Measurements from ENCODE around the gene ROS1. TPM values are rescaled to one million over a fixed set of nuclear protein-coding genes. Genes with fewer than 3 reads are reported as not detected.
"Not testable (repeated sequence)": the region's sequence is repeated elsewhere in the genome, so short reads cannot be mapped to it uniquely, and the experiment has no call there.

Gene ROS1
- total RNA-seq, 2 experiments from 2014 or later, result not detected

DNA sequence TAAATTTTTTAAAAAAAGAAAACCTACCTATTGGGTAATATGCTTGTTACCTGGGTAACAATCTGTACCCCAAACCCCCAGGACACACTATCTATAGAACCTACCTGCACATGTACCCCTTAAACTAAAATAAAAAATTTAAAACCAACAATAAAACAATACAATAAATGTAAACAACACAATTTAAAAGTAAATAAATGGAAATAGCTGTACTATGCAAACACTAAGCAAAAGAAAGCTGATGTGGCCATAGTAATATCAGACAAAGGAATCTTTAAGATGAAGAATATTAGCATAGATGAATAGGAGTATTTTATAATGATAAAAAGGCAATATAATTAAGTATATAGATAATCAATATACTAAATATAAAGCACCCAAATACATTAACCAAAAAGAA lies 50.3 kb downstream of the ROS1 start:
- Mint-ChIP-seq H3K36me3 (ENCODE audit: low read depth) (no peaks in the 10 kb centered on the region), H3K27me3 (peaks cover 35% of the 10 kb centered on the region), H3K9me3 (peaks cover 3% of the 10 kb centered on the region), H3K4me1 (ENCODE audit: low read depth) (no peaks in the 10 kb centered on the region), H3K4me3 (no peak overlapping the region), H3K27ac (no peak overlapping the region)
- ChIA-PET CTCF (no interaction called here), POLR2A (no interaction called here)
- TF ChIP-seq, protein P1, sequence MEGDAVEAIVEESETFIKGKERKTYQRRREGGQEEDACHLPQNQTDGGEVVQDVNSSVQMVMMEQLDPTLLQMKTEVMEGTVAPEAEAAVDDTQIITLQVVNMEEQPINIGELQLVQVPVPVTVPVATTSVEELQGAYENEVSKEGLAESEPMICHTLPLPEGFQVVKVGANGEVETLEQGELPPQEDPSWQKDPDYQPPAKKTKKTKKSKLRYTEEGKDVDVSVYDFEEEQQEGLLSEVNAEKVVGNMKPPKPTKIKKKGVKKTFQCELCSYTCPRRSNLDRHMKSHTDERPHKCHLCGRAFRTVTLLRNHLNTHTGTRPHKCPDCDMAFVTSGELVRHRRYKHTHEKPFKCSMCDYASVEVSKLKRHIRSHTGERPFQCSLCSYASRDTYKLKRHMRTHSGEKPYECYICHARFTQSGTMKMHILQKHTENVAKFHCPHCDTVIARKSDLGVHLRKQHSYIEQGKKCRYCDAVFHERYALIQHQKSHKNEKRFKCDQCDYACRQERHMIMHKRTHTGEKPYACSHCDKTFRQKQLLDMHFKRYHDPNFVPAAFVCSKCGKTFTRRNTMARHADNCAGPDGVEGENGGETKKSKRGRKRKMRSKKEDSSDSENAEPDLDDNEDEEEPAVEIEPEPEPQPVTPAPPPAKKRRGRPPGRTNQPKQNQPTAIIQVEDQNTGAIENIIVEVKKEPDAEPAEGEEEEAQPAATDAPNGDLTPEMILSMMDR (IDR thresholded peaks at IDR 0.05), result no peak
- Histone ChIP-seq H3K27ac (ENCODE audit: low read depth in 1 of 2, low read length in 2 of 2) (no peak overlapping the region), H3K36me3 (ENCODE audit: insufficient read depth, low read length) (no peaks in the 10 kb centered on the region), H3K4me3 (ENCODE audit: low read length) (no peak overlapping the region), H3K9me3 (ENCODE audit: control insufficient read depth in 1 of 2, insufficient read depth in 1 of 2, low read length in 2 of 2) (peaks cover 0 to 7% of the 10 kb centered on the region in 2 experiments), H3K27me3 (ENCODE audit: control insufficient read depth in 1 of 2, insufficient read depth in 2 of 2, low read length in 2 of 2) (peaks cover 0 to 6% of the 10 kb centered on the region in 2 experiments), H3K4me1 (ENCODE audit: insufficient read depth, low read length) (no peaks in the 10 kb centered on the region)
- DNase-seq, result no peak
- ATAC-seq (ENCODE audit: poor library complexity), result no peak
- intact Hi-C loops (cut with DNase I, micrococcal nuclease), result no loop called here

DNA sequence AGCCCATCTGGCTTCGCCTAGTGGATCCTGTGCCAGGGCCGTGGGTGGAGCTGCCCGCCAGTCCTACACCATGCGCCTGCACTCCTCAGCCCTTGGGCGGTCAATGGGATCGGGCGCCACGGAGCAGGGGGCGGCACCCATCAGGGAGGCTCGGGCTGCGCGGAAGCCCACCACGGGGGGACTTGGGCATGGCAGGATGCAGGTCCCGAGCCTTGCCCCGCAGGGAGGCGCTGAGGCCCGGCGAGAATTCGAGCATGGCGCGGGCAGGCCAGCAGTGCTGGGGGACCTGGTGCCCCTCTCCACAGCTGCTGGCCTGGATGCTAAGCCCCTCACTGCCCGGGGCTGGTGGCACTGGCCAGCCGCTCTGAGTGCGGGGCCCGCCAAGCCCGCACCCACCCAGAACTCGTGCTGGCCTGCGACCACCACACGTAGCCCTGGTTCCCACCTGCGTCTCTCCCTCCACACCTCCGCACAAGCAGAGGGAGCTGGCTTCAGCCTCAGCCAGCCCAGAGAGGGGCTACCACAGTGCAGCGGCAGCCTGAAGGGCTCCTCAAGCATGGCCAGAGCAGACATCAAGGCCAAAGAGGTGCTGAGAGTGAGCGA lies 52.4 kb downstream of the ROS1 start:
- peaks cover 3% of the 10 kb centered on the region for H3K9me3 Mint-ChIP-seq
- Histone ChIP-seq H3K36me3 (ENCODE audit: insufficient read depth, low read length) (no peaks in the 10 kb centered on the region), H3K9me3 (ENCODE audit: control insufficient read depth in 1 of 2, insufficient read depth in 1 of 2, low read length in 2 of 2) (peaks cover 0 to 7% of the 10 kb centered on the region in 2 experiments), H3K27ac (ENCODE audit: low read depth in 1 of 2, low read length in 2 of 2) (no peak overlapping the region), H3K4me1 (ENCODE audit: insufficient read depth, low read length) (no peaks in the 10 kb centered on the region), H3K4me3 (ENCODE audit: low read length) (no peak overlapping the region), H3K27me3 (ENCODE audit: control insufficient read depth in 1 of 2, insufficient read depth in 2 of 2, low read length in 2 of 2) (peaks cover 5 to 12% of the 10 kb centered on the region in 2 experiments)
- no peak overlapping the region for H3K27ac Mint-ChIP-seq
- TF ChIP-seq, protein P1 (IDR thresholded peaks at IDR 0.05), result no peak
- H3K4me3 Mint-ChIP-seq, result no peak overlapping the region
- peaks cover 35% of the 10 kb centered on the region for H3K27me3 Mint-ChIP-seq
- H3K4me1 Mint-ChIP-seq (ENCODE audit: low read depth), result no peaks in the 10 kb centered on the region
- CTCF ChIA-PET, result no interaction called here
- intact Hi-C loops (cut with DNase I, micrococcal nuclease), result no loop called here
- no peaks in the 10 kb centered on the region for H3K36me3 Mint-ChIP-seq (ENCODE audit: low read depth)
- POLR2A ChIA-PET, result no interaction called here
- ATAC-seq (ENCODE audit: poor library complexity) (no peak), DNase-seq (peak in 1 of 14 experiments; percentile 7)

DNA sequence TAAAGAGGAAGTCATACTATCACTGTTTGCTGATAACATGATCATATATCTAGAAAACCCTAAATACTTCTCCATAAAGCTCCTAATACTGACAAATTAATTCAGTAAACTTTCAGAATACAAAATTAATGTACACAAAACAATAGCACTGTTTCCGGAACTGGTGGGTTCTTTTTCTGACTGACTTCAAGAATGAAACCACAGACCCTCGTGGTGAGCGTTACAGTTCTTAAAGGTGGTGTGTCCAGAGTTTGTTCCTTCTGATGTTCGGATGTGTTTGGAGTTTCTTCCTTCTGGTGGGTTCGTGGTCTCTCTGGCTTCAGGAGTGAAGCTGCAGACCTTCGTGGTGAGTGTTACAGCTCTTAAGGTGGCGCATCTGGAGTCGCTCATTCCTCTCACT lies 53.5 kb downstream of the ROS1 start:
- DNase-seq, POLR2A ChIA-PET, CTCF ChIA-PET: not testable (repeated sequence)

DNA sequence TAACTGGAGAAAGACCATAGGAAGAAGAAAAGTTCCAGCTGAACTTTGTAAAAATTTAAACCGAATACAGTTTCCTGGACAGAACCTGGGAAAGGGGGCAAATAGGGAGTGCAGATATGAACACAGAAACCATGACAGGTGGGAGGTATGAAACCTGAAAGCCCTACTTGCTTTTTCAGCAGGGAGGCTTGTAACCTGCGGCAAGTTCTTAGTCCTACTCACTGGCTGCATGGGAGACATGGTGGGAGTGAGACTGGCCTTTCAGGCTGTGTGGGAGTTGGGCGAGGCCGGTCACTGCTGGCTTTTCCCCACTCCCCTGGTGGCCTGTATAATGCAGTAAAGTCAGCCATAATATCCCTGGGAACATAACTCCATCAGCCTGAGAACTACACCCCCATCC lies 54.2 kb downstream of the ROS1 start:
- Histone ChIP-seq H3K27me3 (ENCODE audit: control insufficient read depth in 1 of 2, insufficient read depth in 2 of 2, low read length in 2 of 2) (peaks cover 5 to 17% of the 10 kb centered on the region in 2 experiments), H3K9me3 (ENCODE audit: control insufficient read depth in 1 of 2, insufficient read depth in 1 of 2, low read length in 2 of 2) (peaks cover 0 to 7% of the 10 kb centered on the region in 2 experiments), H3K4me1 (ENCODE audit: insufficient read depth, low read length) (no peaks in the 10 kb centered on the region), H3K4me3 (ENCODE audit: low read length) (no peak overlapping the region), H3K36me3 (ENCODE audit: insufficient read depth, low read length) (no peaks in the 10 kb centered on the region), H3K27ac (ENCODE audit: low read depth in 1 of 2, low read length in 2 of 2) (no peak overlapping the region)
- intact Hi-C loops (cut with DNase I, micrococcal nuclease), result no loop called here
- Mint-ChIP-seq H3K4me3 (no peak overlapping the region), H3K36me3 (ENCODE audit: low read depth) (no peaks in the 10 kb centered on the region), H3K9me3 (peaks cover 3% of the 10 kb centered on the region), H3K4me1 (ENCODE audit: low read depth) (no peaks in the 10 kb centered on the region), H3K27ac (no peak overlapping the region), H3K27me3 (peaks cover 48% of the 10 kb centered on the region)
- TF ChIP-seq, protein P1 (IDR thresholded peaks at IDR 0.05), result no peak
- no peak for ATAC-seq (ENCODE audit: poor library complexity)
- ChIA-PET POLR2A (no interaction called here), CTCF (no interaction called here)
- no peak for DNase-seq

More for the DNA sequence above, 53.5 kb downstream of the ROS1 start:
- H3K27ac ChIP-seq (ENCODE audit: low read depth in 1 of 2, low read length in 2 of 2); H3K4me1 ChIP-seq (ENCODE audit: insufficient read depth, low read length); H3K9me3 Mint-ChIP-seq; H3K4me3 Mint-ChIP-seq; H3K4me1 Mint-ChIP-seq (ENCODE audit: low read depth); H3K36me3 Mint-ChIP-seq (ENCODE audit: low read depth); intact Hi-C loops (cut with DNase I, micrococcal nuclease); H3K4me3 ChIP-seq (ENCODE audit: low read length); H3K36me3 ChIP-seq (ENCODE audit: insufficient read depth, low read length); ATAC-seq (ENCODE audit: poor library complexity); H3K27ac Mint-ChIP-seq; H3K9me3 ChIP-seq (ENCODE audit: control insufficient read depth in 1 of 2, insufficient read depth in 1 of 2, low read length in 2 of 2): not testable (repeated sequence)
- H3K27me3 ChIP-seq (ENCODE audit: control insufficient read depth in 1 of 2, insufficient read depth in 2 of 2, low read length in 2 of 2), result peaks cover 5 to 12% of the 10 kb centered on the region in 2 experiments
- peaks cover 40% of the 10 kb centered on the region for H3K27me3 Mint-ChIP-seq
